HG02885 (cell line): ENCODE data around the gene DNAJC30.
"Not testable (repeated sequence)": the region's sequence is repeated elsewhere in the genome, so short reads cannot be mapped to it uniquely, and the experiment has no call there.

Experiments used
- ATAC-seq: cut with Tn5 transposase; IDR thresholded peaks from one replicate; pipeline ENCODE4 v1.9.1; 2021; ENCODE audit warnings: mild to moderate bottlenecking; ENCODE audit not compliant: unreplicated experiment, poor library complexity

The DNAJC30 gene

GRCh38 chr7:73683056-73683787 is at the start of gene DNAJC30, which contains the start of gene BUD23:
TSS of gene DNAJC30 (minus strand) at chr7:73683453. CDS start at chr7:73683423, 30 bp downstream.
TSS of gene BUD23 (plus strand) at chr7:73683597. CDS start at chr7:73683626, 29 bp downstream.
- ATAC-seq: peak; percentile 93

DNA sequence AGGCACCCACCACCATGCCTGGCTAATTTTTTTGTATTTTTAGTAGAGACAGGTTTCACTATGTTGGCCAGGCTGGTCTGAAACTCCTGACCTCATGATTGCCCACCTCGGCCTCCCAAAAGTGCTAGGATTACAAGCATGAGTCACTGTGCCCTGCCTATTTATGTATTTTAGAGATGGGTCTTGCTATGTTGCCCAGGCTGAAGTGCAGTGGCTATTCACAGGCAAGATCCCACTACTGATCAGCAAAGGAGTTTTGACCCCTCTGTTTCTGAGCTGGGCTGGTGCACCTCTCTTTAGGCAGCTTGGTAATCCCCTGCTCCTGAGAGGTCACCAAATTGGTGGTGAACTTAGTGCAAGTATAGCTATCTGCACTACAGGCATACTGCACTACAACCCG is 49.1 kb upstream of the DNAJC30 start:
- no peak for ATAC-seq

GRCh38 chr7:73730485-73730884 is 47.2 kb upstream of the DNAJC30 start:
- ATAC-seq: no peak

- ATAC-seq: no peak
Measured at GRCh38 chr7:73728551-73728950, 45.3 kb upstream of the DNAJC30 start.

DNA sequence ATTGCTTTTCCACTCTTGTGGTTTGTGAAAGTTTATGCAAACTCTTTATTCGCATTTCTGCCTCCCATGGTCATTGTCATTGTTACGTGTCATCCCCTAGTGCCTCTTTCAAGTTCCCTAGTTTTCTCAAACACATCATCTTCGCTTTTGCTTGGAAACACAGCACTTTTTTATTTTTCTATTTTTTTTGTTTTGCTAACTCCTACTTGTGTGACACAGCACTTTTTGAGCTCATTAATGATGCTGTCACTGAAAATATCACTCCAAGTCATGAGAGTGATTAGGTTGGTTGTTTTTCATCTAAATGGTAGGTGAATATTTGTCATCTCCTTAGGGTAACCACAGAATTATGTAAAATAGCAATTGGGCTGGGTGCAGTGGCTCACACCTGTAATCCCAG is 44.7 kb upstream of the DNAJC30 start:
- ATAC-seq: no peak

DNA sequence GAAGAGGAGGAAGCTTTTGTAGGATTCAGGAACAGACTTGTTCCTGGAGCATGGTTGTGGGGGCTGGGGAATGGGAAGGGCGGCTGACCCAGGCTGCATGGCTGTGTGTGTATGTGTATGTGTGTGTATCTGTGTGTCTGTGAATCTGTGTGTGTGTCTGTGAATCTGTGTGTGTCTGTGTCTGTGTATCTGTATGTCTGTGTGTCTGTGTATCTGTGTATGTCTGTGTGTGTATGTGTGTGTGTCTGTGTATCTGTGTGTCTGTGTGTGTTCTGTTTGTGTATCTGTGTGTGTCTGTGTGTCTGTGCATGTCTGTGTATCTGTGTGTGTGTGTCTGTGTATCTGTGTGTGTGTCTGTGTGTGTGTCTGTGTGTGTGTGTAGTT is 42.8 kb upstream of the DNAJC30 start:
- ATAC-seq: peak; percentile 18

DNA sequence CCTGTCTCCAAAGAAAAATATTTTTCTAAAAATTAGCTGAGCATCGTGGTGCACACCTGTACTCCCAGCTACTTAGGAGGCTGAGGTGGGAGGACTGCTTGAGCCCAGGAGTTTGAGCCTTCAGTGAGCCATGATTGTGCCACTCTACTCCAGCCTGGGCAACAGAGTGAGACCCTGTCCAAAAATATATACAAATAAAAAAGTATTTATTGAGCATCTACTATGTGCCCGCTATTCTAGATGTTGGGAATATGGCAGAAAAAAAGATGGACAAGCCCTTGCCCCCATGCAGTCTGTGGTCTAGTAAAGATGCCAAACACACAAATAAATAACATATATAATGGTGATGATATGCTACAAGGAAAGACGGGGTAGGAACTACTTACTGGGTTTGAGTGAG is 40.6 kb upstream of the DNAJC30 start:
- no peak for ATAC-seq

GRCh38 chr7:73722785-73723184 is 39.5 kb upstream of the DNAJC30 start:
- no peak for ATAC-seq

DNA sequence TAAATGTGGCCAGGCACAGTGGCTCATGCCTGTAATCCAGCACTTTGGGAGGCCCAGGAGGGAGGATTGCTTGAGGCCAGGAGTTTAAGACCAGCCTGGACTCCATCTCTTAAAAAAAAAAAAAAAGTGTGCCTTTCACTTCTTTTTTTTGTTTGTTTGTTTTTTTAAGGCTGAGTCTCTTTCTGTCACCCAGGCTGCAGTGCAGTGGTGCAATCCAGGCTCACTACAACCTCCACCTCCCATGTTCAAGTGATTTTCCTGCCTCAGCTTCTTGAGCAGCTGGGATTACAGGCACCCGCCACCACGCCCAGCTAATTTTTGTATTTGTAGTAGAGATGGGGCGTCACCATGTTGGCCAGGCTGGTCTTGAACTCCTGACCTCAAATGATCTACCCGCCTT is 38.9 kb upstream of the DNAJC30 start:
- not testable (repeated sequence) for ATAC-seq

DNA sequence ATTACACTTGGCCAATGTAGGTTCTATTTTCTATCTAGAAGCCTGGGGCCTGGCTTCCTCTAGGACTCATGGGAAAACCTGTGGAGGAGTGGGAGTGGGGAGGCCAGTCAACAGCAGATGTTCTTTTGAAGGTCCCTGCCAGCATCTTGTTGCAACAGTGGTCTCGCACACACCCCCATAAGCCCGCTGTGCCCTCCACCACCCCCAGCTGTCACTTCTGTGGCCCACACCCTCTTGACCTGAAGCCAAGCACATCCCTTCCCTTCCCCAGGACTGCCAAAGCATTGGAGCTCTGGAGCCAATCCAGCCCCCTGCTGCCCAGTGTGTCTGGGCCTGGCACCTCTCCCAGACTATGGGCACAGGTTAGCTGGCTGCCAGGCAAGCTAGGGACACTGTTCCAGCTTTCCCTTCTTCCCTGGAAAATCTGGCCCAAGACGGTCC is 38.1 kb upstream of the DNAJC30 start:
- ATAC-seq: no peak

GRCh38 chr7:73720443-73720842 is 37.2 kb upstream of the DNAJC30 start:
- not testable (repeated sequence) for ATAC-seq

DNA sequence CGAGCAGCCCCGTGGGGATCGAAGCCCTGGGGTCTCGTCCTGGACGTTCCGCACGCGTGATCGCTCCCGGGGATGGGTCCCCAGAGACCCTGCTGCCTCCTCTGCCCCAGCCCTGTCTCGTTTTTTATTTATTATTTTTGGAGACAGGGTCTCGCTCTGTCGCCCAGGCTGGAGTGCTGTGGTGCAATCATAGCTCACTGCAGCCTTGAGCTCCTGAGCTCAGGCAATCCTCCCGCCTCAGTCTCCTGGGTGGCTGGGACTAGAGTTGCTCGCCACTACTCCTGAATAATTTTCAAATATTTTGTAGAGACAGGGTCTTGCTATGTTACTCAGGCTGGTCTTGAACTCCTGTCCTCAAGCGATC is 36.5 kb upstream of the DNAJC30 start:
- ATAC-seq: no peak

GRCh38 chr7:73718905-73719805 is 35.9 kb upstream of the DNAJC30 start, which contains the start of gene STX1A:
TSS of gene STX1A (minus strand) at chr7:73719669. CDS start at chr7:73719631, 38 bp downstream.
- peak; percentile 75 for ATAC-seq

- no peak for ATAC-seq
Measured at GRCh38 chr7:73718438-73718881, 35.2 kb upstream of the DNAJC30 start.

GRCh38 chr7:73717991-73718405 is 34.7 kb upstream of the DNAJC30 start:
- ATAC-seq: no peak

- ATAC-seq: no peak
Measured at GRCh38 chr7:73717025-73717807, 34.0 kb upstream of the DNAJC30 start.

- no peak for ATAC-seq
Measured at GRCh38 chr7:73716318-73716890, 33.2 kb upstream of the DNAJC30 start.

GRCh38 chr7:73715648-73716317 is 32.5 kb upstream of the DNAJC30 start:
- no peak for ATAC-seq

DNA sequence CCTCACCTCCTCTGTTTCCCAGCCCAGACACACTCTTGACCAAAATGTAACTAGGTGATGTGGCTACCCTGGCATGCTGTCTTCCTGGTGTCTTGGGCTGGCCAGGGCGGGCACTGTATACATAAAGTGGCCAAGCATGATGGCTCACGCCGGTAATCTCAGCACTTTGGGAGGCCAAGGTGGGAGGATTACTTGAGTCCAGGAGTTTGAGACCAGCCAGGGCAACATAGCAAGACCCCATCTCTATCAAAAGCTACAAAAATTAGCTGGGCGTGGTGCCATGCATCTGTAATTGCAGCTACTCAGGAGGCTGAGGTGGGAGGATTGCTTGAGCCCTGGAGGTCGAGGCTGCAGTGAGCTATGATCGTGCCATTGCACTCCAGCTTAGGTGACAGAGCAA is 30.1 kb upstream of the DNAJC30 start:
- ATAC-seq: not testable (repeated sequence)
